ENCODE results near the gene SERGEF. TPM values are rescaled to one million over a fixed set of nuclear protein-coding genes. Genes with fewer than 3 reads are reported as not detected.

SERGEF gene
- total RNA-seq, 1 experiment from 2014 or later, result 13.3 TPM

DNA sequence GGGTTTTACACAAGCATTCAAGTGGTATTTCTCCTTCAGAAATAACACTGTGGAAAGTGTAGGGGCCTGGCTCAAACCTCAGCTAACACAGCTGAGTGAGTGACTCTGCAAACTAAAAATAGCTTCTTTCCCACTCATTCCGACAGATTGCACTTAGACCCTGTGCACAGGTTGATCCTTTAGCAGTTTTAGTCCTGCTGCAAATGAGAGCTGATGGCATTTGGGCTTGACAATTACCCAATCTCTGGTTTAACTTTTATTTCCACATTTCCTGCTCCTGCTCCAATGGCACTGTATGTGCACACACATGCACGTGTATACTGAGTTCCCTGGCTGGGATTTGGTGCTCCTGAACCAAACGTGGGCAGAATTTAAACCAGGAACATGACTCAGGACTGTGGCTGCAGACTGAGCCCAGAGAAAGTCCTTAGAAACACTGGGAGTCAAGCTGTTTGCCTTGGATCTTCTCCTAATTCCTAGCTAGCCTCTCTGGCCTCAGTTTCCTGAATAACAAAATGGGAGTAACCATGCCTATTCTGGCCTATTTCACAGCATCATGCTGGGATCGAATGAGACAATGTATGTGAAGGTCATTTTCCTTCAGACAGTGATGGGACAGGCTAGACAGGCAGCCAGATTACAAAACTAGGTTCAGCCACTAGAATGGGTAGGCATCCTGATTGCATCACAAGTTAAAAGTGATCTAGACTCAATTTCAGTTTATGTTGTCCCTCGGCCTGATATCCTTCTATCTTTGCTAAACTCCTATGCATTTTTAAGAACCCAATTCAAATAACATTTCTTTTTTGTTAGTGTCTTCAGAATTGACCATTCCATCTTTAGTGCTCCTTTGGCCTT, 58.2 kb downstream of the SERGEF start:
- H3K27ac ChIP-seq, result no peak overlapping the region
- peaks cover 4% of the 10 kb centered on the region for H3K36me3 ChIP-seq
- H3K27me3 ChIP-seq (replicated peaks), result no peaks in the 10 kb centered on the region
- H3K4me3 ChIP-seq, result no peak overlapping the region
- no peaks in the 10 kb centered on the region for H3K9me3 ChIP-seq (replicated peaks)
- no peak for DNase-seq (ENCODE audit: low read depth in 1 of 2, low spot score in 2 of 2)
- H3K4me1 ChIP-seq (replicated peaks), result peaks cover 10% of the 10 kb centered on the region

DNA sequence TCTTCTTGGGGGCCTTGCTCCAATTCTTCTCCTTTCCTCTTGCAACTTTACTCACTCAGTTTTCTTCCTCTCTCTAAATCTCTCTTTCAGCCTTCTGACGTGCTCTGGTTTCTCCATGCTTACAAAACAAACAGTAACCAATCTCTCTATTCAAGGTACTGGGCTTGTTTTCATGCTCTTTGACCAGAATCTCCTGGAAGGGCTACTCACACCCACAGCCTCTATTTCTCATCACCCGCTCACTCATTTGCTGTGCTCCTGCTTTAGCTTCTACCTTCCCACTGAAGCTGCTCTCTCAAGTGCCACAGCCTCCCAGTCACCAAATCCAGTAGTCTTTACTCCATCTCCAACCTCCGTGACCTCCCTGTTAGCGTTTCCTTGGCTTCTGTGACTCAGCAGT, 60.4 kb downstream of the SERGEF start:
- peak in 1 of 2 experiments; percentile 9 for DNase-seq (ENCODE audit: low read depth in 1 of 2, low spot score in 2 of 2)
- Histone ChIP-seq H3K4me3 (no peak overlapping the region), H3K27me3 (replicated peaks) (no peaks in the 10 kb centered on the region), H3K36me3 (peaks cover 4% of the 10 kb centered on the region), H3K4me1 (replicated peaks) (peaks cover 10% of the 10 kb centered on the region), H3K27ac (no peak overlapping the region), H3K9me3 (replicated peaks) (no peaks in the 10 kb centered on the region)

DNA sequence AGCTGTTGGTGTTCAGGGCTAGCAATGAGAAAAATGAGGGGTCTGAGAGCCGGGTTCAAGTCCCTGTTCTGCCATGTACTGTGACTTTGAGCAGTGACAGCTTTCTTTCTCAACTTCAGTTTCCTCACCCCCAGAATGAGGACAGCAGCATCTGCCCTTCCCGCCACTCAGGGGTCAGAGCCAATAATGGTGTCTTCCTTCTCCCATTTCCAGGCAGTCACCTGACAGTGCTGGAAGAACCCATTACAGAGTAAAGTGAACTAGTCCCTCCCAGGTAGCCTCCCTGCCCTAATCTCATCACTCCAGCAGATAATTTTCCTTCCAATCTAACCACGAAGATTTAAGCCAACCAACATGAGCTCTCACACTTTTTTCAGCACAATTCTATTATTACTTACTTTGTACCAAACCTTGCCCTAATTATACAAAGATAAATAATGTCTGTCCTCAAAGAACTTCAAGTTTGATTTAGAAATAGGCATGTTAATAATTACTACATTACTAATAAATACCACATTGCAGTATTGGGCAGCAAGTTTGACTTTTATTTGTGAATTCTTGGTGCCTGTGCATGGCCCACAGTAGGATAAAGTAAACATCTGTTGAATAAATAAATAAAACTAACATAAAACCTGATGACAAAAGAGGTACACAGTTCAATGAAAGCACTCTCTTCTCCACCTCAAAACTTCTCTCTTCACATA, 61.0 kb downstream of the SERGEF start:
- Histone ChIP-seq H3K27ac (no peak overlapping the region), H3K4me3 (no peak overlapping the region), H3K36me3 (peaks cover 4% of the 10 kb centered on the region), H3K9me3 (replicated peaks) (no peaks in the 10 kb centered on the region), H3K27me3 (replicated peaks) (no peaks in the 10 kb centered on the region), H3K4me1 (replicated peaks) (peaks cover 10% of the 10 kb centered on the region)
- peak in 1 of 2 experiments; percentile 20 for DNase-seq (ENCODE audit: low read depth in 1 of 2, low spot score in 2 of 2)

DNA sequence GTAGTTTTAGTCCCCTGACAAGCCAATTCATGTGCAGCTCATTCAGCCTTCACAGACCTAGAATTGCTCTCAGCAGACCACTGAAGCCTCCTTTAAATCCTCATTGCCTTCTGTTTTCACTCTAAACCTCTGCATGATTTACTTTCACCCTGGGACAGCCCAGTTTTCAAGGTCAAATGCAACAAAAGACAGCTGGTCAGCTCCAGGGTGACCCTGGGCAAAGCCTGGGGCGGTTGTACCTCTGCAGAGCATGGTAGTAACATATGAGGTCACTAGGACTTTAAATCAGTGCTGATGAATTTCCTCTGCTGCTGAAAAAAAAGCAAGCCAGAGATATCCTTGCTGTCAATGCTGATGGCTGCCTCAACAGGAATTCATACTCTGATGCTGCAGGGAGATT, 62.2 kb downstream of the SERGEF start:
- DNase-seq (ENCODE audit: low read depth in 1 of 2, low spot score in 2 of 2), result no peak
- Histone ChIP-seq H3K4me3 (no peak overlapping the region), H3K9me3 (replicated peaks) (no peaks in the 10 kb centered on the region), H3K27me3 (replicated peaks) (no peaks in the 10 kb centered on the region), H3K36me3 (peaks cover 4% of the 10 kb centered on the region), H3K27ac (no peak overlapping the region), H3K4me1 (replicated peaks) (peaks cover 10% of the 10 kb centered on the region)

DNA sequence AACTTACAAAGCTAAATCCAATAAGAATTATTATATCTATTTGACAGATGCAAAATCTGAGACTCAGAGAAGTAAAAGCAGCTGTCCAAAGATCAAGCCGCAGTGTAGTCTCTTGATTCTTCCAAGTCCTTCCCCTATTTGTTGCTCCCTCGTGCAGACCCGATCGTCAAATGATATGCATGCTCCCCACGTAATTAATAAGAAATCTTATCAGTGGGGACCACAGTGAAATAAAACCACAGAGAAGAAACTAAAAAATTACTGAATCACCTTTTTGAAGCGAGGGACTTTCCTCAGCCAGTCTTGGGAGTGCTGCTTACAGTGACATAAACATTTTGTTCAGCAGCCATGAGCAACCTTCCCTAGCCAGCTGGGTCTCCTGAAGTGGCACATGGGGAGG, 64.6 kb downstream of the SERGEF start:
- H3K9me3 ChIP-seq (replicated peaks), result no peaks in the 10 kb centered on the region
- H3K4me1 ChIP-seq (replicated peaks), result peaks cover 10% of the 10 kb centered on the region
- H3K27me3 ChIP-seq (replicated peaks), result no peaks in the 10 kb centered on the region
- no peaks in the 10 kb centered on the region for H3K36me3 ChIP-seq
- no peak for DNase-seq (ENCODE audit: low read depth in 1 of 2, low spot score in 2 of 2)
- no peak overlapping the region for H3K4me3 ChIP-seq
- no peak overlapping the region for H3K27ac ChIP-seq

DNA sequence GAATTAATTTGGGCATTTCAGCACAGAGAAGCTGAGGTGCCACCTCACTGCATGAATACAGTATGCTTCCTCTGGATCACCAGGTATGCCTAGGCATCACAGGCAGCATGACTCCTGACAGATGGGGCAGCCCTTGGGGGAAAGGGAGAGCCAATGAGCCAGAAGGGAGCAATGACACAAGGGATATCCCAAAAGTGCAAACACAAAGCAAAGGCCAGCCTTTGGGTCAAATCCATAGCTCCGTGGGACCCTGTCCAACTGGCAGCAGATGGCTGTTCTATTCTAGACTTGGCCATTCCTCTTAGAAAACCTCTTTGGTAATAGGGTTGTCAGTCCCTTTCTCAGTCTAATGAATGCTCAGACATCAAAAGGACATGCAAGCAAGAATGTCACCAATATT, 73.3 kb downstream of the SERGEF start:
- Histone ChIP-seq H3K4me3 (no peak overlapping the region), H3K36me3 (no peaks in the 10 kb centered on the region), H3K4me1 (replicated peaks) (no peaks in the 10 kb centered on the region), H3K9me3 (replicated peaks) (no peaks in the 10 kb centered on the region), H3K27me3 (replicated peaks) (no peaks in the 10 kb centered on the region), H3K27ac (no peak overlapping the region)
- DNase-seq (ENCODE audit: low read depth in 1 of 2, low spot score in 2 of 2), result no peak

DNA sequence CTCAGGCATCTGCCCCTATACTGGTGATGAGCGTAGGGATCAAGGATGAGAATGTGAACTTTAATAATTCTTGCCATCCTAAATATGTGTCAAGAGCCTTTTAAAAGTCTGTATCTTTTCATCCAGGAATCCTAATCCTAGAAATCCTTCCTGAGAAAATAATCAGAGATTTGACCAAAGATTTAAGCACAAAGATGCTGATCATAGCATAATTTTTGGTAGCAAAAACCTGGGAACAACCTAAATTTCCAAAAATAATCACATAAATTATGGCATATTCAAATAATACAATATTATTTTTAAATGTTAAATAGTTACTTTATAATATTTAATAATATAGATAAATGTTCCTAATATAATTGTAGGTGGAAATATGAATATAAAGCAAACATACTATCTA, 76.1 kb downstream of the SERGEF start:
- Histone ChIP-seq H3K27me3 (replicated peaks) (no peaks in the 10 kb centered on the region), H3K4me1 (replicated peaks) (no peaks in the 10 kb centered on the region), H3K9me3 (replicated peaks) (0 out of 2 replicates have a peak, but pooled peaks cover 3% of the 10 kb centered on the region), H3K4me3 (no peak overlapping the region), H3K27ac (no peak overlapping the region), H3K36me3 (no peaks in the 10 kb centered on the region)
- no peak for DNase-seq (ENCODE audit: low read depth in 1 of 2, low spot score in 2 of 2)

DNA sequence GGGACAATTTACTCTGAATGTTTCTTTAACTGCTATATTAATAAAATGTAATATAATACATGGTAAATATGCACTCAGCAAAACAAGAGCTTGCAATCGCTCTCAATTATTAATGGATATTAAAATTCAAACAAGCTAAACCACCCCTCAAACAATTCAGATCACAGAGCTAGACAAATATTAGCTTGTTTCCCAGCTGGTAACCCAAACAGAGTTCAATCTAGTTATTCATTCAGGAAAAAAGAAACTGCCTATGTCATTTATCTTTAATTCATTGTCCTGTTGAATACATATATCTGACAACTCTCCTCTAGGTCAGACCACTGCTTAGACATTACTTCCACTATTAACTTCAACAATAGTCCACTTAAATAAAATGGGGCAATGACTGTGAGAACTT, 78.7 kb downstream of the SERGEF start:
- H3K4me3 ChIP-seq, result no peak overlapping the region
- no peaks in the 10 kb centered on the region for H3K4me1 ChIP-seq (replicated peaks)
- no peak overlapping the region for H3K27ac ChIP-seq
- DNase-seq (ENCODE audit: low read depth in 1 of 2, low spot score in 2 of 2), result no peak
- H3K9me3 ChIP-seq (replicated peaks), result 0 out of 2 replicates have a peak, but pooled peaks cover 3% of the 10 kb centered on the region
- no peaks in the 10 kb centered on the region for H3K36me3 ChIP-seq
- no peaks in the 10 kb centered on the region for H3K27me3 ChIP-seq (replicated peaks)

DNA sequence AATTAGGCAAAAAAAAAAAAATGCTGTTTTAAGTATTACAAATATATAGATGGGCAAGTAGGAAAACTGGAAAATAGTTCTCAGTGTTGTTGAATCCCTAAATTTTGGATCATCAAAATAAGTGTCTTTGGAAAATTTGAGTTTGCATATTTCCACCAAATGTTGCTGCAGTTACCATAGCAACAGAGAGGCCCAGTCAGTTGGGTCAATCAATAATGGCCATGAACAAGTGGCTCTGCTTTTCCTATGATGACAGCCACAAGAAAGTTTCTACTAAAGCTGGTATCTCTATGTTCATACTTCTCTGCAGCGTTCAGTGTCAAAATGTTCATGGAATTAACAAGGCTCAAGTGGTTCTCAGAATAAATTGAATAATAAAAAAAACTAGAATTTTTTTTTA, 79.1 kb downstream of the SERGEF start:
- H3K27me3 ChIP-seq (replicated peaks), result no peaks in the 10 kb centered on the region
- no peak for DNase-seq (ENCODE audit: low read depth in 1 of 2, low spot score in 2 of 2)

DNA sequence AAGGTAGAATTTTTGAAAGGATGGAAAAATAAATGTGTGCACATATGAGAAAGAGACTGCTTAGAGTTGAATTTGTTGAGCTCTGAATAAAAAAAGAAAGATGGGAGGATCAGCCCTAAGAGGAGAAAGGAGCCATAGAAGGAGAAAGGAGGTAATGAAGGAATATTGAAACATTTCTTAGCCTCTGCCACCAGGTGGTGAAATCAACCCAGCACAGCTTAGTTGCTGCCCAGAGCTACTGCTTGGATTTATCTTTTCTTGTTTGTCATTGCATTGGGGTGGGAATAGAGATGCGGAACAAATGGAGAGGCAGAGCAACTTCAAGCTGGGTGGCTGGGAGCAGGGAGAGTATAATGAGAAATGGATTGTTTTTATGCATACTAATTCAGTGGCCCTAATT, 80.4 kb downstream of the SERGEF start:
- H3K4me1 ChIP-seq (replicated peaks), result no peaks in the 10 kb centered on the region
- no peak overlapping the region for H3K4me3 ChIP-seq
- H3K27me3 ChIP-seq (replicated peaks), result no peaks in the 10 kb centered on the region
- peak in 1 of 2 experiments; percentile 5 for DNase-seq (ENCODE audit: low read depth in 1 of 2, low spot score in 2 of 2)
- no peak overlapping the region for H3K27ac ChIP-seq
- H3K9me3 ChIP-seq (replicated peaks), result 0 out of 2 replicates have a peak, but pooled peaks cover 3% of the 10 kb centered on the region
- no peaks in the 10 kb centered on the region for H3K36me3 ChIP-seq

More for the DNA sequence above, 79.1 kb downstream of the SERGEF start:
- no peak overlapping the region for H3K27ac ChIP-seq
- no peaks in the 10 kb centered on the region for H3K36me3 ChIP-seq
- no peaks in the 10 kb centered on the region for H3K4me1 ChIP-seq (replicated peaks)
- H3K9me3 ChIP-seq (replicated peaks), result 0 out of 2 replicates have a peak, but pooled peaks cover 3% of the 10 kb centered on the region
- no peak overlapping the region for H3K4me3 ChIP-seq

DNA sequence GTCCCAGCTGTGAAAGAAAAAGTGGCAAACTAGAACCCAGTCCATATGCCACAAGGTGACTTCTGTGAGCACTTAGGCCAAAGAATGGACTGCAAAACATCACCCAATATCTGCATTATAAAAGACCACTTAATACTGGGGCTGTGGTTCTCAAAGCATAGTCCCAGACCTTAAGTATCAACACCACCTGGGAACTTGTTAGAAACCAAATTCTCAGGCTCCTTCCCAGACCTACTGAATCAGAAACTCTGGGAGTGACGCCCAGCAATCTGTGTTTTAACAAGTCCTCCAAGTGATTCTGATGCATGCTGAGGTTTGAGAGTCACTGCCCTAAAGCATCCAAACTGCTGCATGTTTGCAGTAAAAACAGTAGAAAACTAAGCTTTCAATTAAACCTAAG, 81.3 kb downstream of the SERGEF start:
- Histone ChIP-seq H3K4me3 (no peak overlapping the region), H3K4me1 (replicated peaks) (no peaks in the 10 kb centered on the region), H3K9me3 (replicated peaks) (0 out of 2 replicates have a peak, but pooled peaks cover 3% of the 10 kb centered on the region), H3K27ac (no peak overlapping the region), H3K36me3 (no peaks in the 10 kb centered on the region), H3K27me3 (replicated peaks) (no peaks in the 10 kb centered on the region)
- no peak for DNase-seq (ENCODE audit: low read depth in 1 of 2, low spot score in 2 of 2)

DNA sequence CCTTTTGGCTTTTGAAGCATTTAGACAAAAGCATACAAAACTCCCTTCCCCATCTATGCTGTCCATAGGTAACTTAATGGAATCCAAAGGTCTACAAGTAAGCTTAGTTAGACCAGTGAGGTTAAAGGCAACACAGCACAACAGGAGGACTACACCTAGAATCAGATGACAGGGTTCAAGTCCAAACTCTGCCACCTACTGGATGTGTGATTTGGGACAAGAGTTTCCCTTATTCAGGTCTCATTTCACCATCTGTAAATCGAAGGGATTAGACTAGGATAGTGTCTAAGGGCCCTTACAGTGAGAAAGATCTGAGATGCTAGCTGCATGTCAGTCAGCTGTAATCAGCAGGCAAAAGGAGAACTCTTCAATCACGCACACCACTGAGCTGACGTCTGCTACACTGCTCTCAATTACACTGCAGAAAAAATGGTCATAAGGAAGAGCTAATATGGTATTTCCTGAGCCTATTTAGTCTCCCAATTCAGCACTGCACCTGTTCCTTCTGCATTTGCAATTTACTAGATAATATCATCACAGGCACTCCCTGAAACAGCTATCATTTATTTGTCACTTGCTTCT, 82.2 kb downstream of the SERGEF start:
- Histone ChIP-seq H3K27ac (no peak overlapping the region), H3K36me3 (no peaks in the 10 kb centered on the region), H3K9me3 (replicated peaks) (0 out of 2 replicates have a peak, but pooled peaks cover 3% of the 10 kb centered on the region), H3K4me1 (replicated peaks) (no peaks in the 10 kb centered on the region), H3K4me3 (no peak overlapping the region), H3K27me3 (replicated peaks) (no peaks in the 10 kb centered on the region)
- peak in 1 of 2 experiments; percentile 15 for DNase-seq (ENCODE audit: low read depth in 1 of 2, low spot score in 2 of 2)

DNA sequence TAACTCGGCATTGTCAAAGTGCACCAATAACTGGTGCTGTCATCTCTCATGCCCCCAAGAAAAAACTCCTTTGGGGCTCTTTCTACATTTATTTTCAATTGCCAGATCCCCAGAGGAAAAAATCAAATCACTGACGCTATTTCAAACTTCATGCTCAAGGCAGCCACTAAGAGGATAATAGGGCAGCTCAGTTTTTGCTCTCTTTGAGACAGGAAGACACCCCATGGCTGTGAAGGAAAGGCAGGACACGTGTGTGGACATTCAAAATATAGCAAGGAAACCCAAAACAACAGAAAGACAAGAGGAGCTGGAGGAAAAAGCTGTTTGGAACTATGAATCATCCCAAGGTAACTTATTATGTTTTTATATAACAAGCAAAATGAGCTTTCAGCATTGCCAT, 83.7 kb downstream of the SERGEF start:
- no peak for DNase-seq (ENCODE audit: low read depth in 1 of 2, low spot score in 2 of 2)
- H3K4me1 ChIP-seq (replicated peaks), result no peaks in the 10 kb centered on the region
- no peaks in the 10 kb centered on the region for H3K27me3 ChIP-seq (replicated peaks)
- 0 out of 2 replicates have a peak, but pooled peaks cover 3% of the 10 kb centered on the region for H3K9me3 ChIP-seq (replicated peaks)
- no peak overlapping the region for H3K27ac ChIP-seq
- H3K36me3 ChIP-seq, result no peaks in the 10 kb centered on the region
- H3K4me3 ChIP-seq, result no peak overlapping the region
